ENCODE data around the gene EIF2S3.

Gene EIF2S3

GRCh38 chrX:24099394-24099793, 44.6 kb downstream of the EIF2S3 start:
- DNase-seq (ENCODE audit: low read depth) = no peak
- TF ChIP-seq CTCF (IDR thresholded peaks at IDR 0.05; ENCODE audit: low read length, missing control alignments) = no peak
- H3K4me3 ChIP-seq (replicated peaks; ENCODE audit: low read depth, low read length) = no peak overlapping the region

- TF ChIP-seq CTCF (IDR thresholded peaks at IDR 0.05; ENCODE audit: low read length, missing control alignments) = no peak
- H3K4me3 ChIP-seq (replicated peaks; ENCODE audit: low read depth, low read length) = no peak overlapping the region
- peak; percentile 59 for DNase-seq (ENCODE audit: low read depth)
Measured at GRCh38 chrX:24100713-24101112, 46.0 kb downstream of the EIF2S3 start.

- TF ChIP-seq CTCF (IDR thresholded peaks at IDR 0.05; ENCODE audit: low read length, missing control alignments) = no peak
- H3K4me3 ChIP-seq (replicated peaks; ENCODE audit: low read depth, low read length) = no peak overlapping the region
- peak; percentile 9 for DNase-seq (ENCODE audit: low read depth)
Measured at GRCh38 chrX:24110069-24110468, 55.3 kb downstream of the EIF2S3 start.

- no peak for DNase-seq (ENCODE audit: low read depth)
Measured at GRCh38 chrX:24113181-24113580, 58.4 kb downstream of the EIF2S3 start.

GRCh38 chrX:24117258-24117657, 62.5 kb downstream of the EIF2S3 start:
- peak; percentile 64 for DNase-seq (ENCODE audit: low read depth)
- no peak overlapping the region for H3K4me3 ChIP-seq (replicated peaks; ENCODE audit: low read depth, low read length)
- no peak for TF ChIP-seq CTCF (IDR thresholded peaks at IDR 0.05; ENCODE audit: low read length, missing control alignments)

More at GRCh38 chrX:24113181-24113580, 58.4 kb downstream of the EIF2S3 start:
- H3K4me3 ChIP-seq (replicated peaks; ENCODE audit: low read depth, low read length) = no peak overlapping the region
- TF ChIP-seq CTCF (IDR thresholded peaks at IDR 0.05; ENCODE audit: low read length, missing control alignments) = no peak

GRCh38 chrX:24124244-24124799, 69.6 kb downstream of the EIF2S3 start:
- TF ChIP-seq CTCF (IDR thresholded peaks at IDR 0.05; ENCODE audit: low read length, missing control alignments) = no peak
- no peak overlapping the region for H3K4me3 ChIP-seq (replicated peaks; ENCODE audit: low read depth, low read length)
- DNase-seq (ENCODE audit: low read depth) = no peak

- no peak overlapping the region for H3K4me3 ChIP-seq (replicated peaks; ENCODE audit: low read depth, low read length)
- TF ChIP-seq CTCF (IDR thresholded peaks at IDR 0.05; ENCODE audit: low read length, missing control alignments) = no peak
- DNase-seq (ENCODE audit: low read depth) = no peak
Measured at GRCh38 chrX:24125028-24125612, 70.4 kb downstream of the EIF2S3 start.
